PC-3 (cell line): ENCODE results near the gene IQCC. TPM values are rescaled to one million over a fixed set of nuclear protein-coding genes. Genes with fewer than 3 reads are reported as not detected.

Experiments used
- ATAC-seq: fragments of 200-7000 bp; cut with Tn5 transposase; 2 replicates; pipeline ENCODE4 v1.9.1; 2020; ENCODE audit warnings: mild to moderate bottlenecking, moderate library complexity
- BruUV-seq: library from RNA; stranded (reverse); fragments of 400-500 nt; replicated peaks from 2 replicates; lab custom pipeline; 2021; lab: Mats Ljungman, UMichigan
- CTCF ChIA-PET: fragments of 300-600 bp; sonication (Branson Sonifier 250); formaldehyde crosslinking; loops from one replicate; lab custom pipeline; 2022; ENCODE audit warnings: antibody characterized with exemption; lab: Charles Lee
- POLR2A ChIA-PET: fragments of 300-600 bp; sonication (Branson Sonifier 250); formaldehyde crosslinking; loops from one replicate; lab custom pipeline; 2022; ENCODE audit warnings: antibody characterized with exemption; ENCODE audit not compliant: unreplicated experiment; lab: Charles Lee
- DNase-seq: peaks from one replicate; pipeline ENCODE4 v3.0.0-alpha.2; 2015
- H2AFZ ChIP-seq: fragments of 300-600 bp; sonication (generic); 2 replicates; pipeline ENCODE4 v1.6.0; 2016; ENCODE audit warnings: antibody characterized with exemption, low read length
- H3F3A ChIP-seq: fragments of 300-600 bp; sonication (generic); one replicate; pipeline ENCODE4 v1.6.0; 2017; ENCODE audit warnings: antibody characterized with exemption, low read length, control low read depth, mild to moderate bottlenecking; ENCODE audit not compliant: unreplicated experiment
- H3K27ac ChIP-seq: fragments of 300-600 bp; sonication (generic); 2 replicates; pipeline ENCODE4 v1.5.1; 2016; ENCODE audit warnings: mild to moderate bottlenecking, low read length
- H3K27me3 ChIP-seq: fragments of 300-600 bp; sonication (generic); 2 replicates; pipeline ENCODE4 v1.6.1; 2016; ENCODE audit warnings: low read length, mixed read lengths
- H3K36me3 ChIP-seq: fragments of 300-600 bp; sonication (generic); 2 replicates; pipeline ENCODE4 v1.6.1; 2016; ENCODE audit warnings: low read depth, mixed run types, low read length, mixed read lengths
- H3K4me1 ChIP-seq: fragments of 300-600 bp; sonication (generic); 2 replicates; pipeline ENCODE4 v1.5.1; 2016; ENCODE audit warnings: low read length; ENCODE audit not compliant: insufficient read depth
- H3K4me2 ChIP-seq: fragments of 300-600 bp; sonication (generic); 2 replicates; pipeline ENCODE4 v1.6.0; 2016; ENCODE audit warnings: low read length
- H3K4me3 ChIP-seq: fragments of 300-600 bp; sonication (generic); 2 replicates; pipeline ENCODE4 v1.5.1; 2016; ENCODE audit warnings: mild to moderate bottlenecking, low read length, mixed read lengths
- H3K79me2 ChIP-seq: fragments of 300-600 bp; sonication (generic); 2 replicates; pipeline ENCODE4 v1.6.1; 2017; ENCODE audit warnings: low read length, mixed read lengths
- H3K9ac ChIP-seq: fragments of 300-600 bp; sonication (generic); 2 replicates; pipeline ENCODE4 v1.6.0; 2016; ENCODE audit warnings: mild to moderate bottlenecking, low read length
- H3K9me2 ChIP-seq: fragments of 300-600 bp; sonication (generic); replicated peaks from 2 replicates; pipeline ENCODE4 v1.6.1; 2016; ENCODE audit warnings: mixed run types, low read length, mixed read lengths
- H3K9me3 ChIP-seq: fragments of 300-600 bp; sonication (generic); 2 replicates; pipeline ENCODE4 v1.6.1; 2016; ENCODE audit warnings: low read length, mixed read lengths
- H4K20me1 ChIP-seq: fragments of 300-600 bp; sonication (generic); 2 replicates; pipeline ENCODE4 v1.6.1; 2016; ENCODE audit warnings: low read length, mixed read lengths
- EZH2 ChIP-seq: fragments of 300-600 bp; sonication (generic); IDR thresholded peaks from one replicate; pipeline ENCODE4 v1.6.1; 2017; ENCODE audit warnings: antibody characterized with exemption, mild to moderate bottlenecking, low read length; ENCODE audit not compliant: unreplicated experiment
- EZH2phosphoT487 ChIP-seq: fragments of 300-600 bp; sonication (generic); IDR thresholded peaks from 2 replicates; pipeline ENCODE4 v1.6.1; 2018; ENCODE audit warnings: mild to moderate bottlenecking, antibody characterized with exemption, low read length, borderline replicate concordance
- intact Hi-C: fragments of 100-400 bp; cut with micrococcal nuclease; formaldehyde crosslinking; loops from 2 replicates; pipeline ENCODE4 v1.9.0; 2023
- total RNA-seq: library from RNA; depleted of rRNA; stranded (reverse); fragments of >200 nt; gene quantifications from 2 replicates; pipeline ENCODE4 v1.2.3, GENCODE V29; 2014
- TF ChIP-seq, protein P1 (sequence below): fragments of 300-600 bp; sonication (generic); conservative IDR thresholded peaks from 2 replicates; pipeline ENCODE4 v1.5.1; 2017; ENCODE audit warnings: antibody characterized with exemption, low read depth, mild to moderate bottlenecking, low read length

The IQCC gene
- total RNA-seq, 1 experiment from 2014 or later = 8.5 TPM

GRCh38 chr1:32247983-32248889 is 42.8 kb downstream of the IQCC start:
- DNase-seq = peak; percentile 69
- ATAC-seq = peak; percentile 53
- H3K4me2 ChIP-seq = peak overlapping the region; percentile 41
- no peaks in the 10 kb centered on the region for H3K27me3 ChIP-seq
- peaks cover 16% of the 10 kb centered on the region; the same call in 1 of the 2 replicates for H3K4me1 ChIP-seq
- H3K9me3 ChIP-seq = no peaks in the 10 kb centered on the region
- no peaks in the 10 kb centered on the region for H3K79me2 ChIP-seq
- H4K20me1 ChIP-seq = no peaks in the 10 kb centered on the region
- no peaks in the 10 kb centered on the region for H3K9me2 ChIP-seq
- H3K4me3 ChIP-seq = peak overlapping the region; percentile 28; the same call in 1 of the 2 replicates
- no peak overlapping the region for H3K9ac ChIP-seq
- TF ChIP-seq, protein P1, sequence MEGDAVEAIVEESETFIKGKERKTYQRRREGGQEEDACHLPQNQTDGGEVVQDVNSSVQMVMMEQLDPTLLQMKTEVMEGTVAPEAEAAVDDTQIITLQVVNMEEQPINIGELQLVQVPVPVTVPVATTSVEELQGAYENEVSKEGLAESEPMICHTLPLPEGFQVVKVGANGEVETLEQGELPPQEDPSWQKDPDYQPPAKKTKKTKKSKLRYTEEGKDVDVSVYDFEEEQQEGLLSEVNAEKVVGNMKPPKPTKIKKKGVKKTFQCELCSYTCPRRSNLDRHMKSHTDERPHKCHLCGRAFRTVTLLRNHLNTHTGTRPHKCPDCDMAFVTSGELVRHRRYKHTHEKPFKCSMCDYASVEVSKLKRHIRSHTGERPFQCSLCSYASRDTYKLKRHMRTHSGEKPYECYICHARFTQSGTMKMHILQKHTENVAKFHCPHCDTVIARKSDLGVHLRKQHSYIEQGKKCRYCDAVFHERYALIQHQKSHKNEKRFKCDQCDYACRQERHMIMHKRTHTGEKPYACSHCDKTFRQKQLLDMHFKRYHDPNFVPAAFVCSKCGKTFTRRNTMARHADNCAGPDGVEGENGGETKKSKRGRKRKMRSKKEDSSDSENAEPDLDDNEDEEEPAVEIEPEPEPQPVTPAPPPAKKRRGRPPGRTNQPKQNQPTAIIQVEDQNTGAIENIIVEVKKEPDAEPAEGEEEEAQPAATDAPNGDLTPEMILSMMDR = peak; percentile 79
- no peak for TF ChIP-seq EZH2phosphoT487
- no peak for TF ChIP-seq EZH2
- peak overlapping the region; percentile 63 for H2AFZ ChIP-seq
- no peaks in the 10 kb centered on the region for H3K36me3 ChIP-seq
- no TSS peak for BruUV-seq
- ChIA-PET CTCF (interaction anchor here (0.6 to 1.7 kb wide), 3 partner anchors 32 to 68 kb away, joined by 4 to 13 read pairs (median 5); no protein-coding TSS in a partner anchor), POLR2A (interaction anchor here (0.9 kb wide), 1 partner anchor 69 kb away, joined by 7 read pairs; the partner anchor contains the start of gene TXLNA)
- H3F3A ChIP-seq = no peaks in the 10 kb centered on the region
- no peak overlapping the region for H3K27ac ChIP-seq
- intact Hi-C loops = no loop called here

DNA sequence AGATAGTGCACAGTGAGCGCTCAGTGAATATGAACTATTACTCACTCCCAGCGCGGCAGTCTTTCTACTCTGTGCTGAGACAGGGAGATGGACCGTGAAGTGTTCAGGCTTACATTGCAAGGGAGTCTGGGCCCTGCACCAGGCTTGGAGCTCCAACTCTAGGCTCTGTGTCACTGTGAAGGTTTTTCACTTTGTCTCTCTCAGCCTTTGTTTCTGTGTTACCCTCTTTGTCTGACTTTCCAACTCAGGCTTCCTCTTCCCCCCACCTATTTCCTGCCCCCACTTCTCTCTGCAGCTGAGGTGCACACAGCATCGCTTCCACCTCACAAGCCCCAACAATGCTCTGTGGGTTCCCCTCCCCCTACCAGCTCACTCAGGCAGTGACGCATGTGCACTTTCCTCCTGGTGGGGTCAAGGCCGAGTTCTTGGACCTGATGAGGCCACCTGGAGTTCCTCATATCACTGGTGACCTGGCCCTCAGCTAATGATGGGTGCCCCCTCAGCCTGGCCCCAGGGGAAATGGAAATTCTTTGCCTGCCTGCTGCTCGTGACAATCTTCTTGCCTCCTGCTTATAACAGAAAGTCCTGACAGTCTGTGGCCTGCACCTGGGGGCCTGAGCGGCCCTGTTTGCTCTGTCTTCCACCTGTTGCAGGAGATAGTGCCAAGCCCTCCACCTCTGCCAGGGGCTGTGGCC is 44.5 kb downstream of the IQCC start:
- intact Hi-C loops = no loop called here
- no peak for ATAC-seq

DNA sequence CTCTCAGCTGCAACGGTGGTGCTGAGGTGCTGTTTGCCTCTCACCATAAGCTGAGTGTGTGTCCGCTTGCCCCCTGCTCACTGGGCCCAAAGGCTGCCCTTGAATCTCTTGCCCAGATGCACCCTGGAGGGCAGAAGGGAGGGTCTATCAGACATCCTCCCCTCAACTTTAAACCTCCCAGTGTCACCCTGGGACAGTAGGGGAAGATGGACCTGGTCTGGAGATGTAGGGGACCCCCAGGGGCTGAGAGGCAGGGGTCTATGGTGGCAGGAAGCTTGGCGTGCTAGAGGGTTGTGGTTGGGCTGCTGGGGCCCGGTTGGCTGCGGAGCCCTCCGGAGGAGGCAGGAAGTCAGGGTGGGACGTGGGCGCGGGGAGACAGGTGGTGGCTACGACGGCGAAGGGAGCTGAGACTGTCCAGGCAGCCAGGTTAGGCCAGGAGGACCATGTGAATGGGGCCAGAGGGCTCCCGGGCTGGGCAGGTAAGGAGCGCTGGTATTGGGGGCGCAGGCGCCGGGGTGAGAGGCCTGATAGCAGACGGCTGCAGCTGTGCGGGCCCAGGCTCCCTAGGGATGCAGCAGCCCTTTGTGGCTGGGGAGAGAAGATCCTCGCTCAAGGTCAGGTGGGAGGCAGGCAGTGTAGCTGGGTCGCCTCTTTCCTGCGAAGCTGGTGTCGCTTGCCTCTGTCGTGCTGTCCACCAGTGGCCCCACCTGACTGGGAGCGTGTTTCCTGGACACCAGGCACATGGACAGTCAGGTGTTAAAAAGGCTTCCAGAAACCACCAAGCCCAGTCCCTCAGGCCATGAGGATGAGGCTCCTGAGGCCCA is 45.6 kb downstream of the IQCC start, which contains the start of gene LCK:
LCK (plus strand) TSS at position 373 of the 824 bp plus-strand sequence. CDS start 23,065 bp downstream, outside the sequence.
- BruUV-seq = no TSS peak
- TF ChIP-seq EZH2phosphoT487 (no peak), EZH2 (no peak)
- TF ChIP-seq, protein P1 = no peak
- ATAC-seq = no peak
- Histone ChIP-seq H3F3A (no peaks in the 10 kb centered on the region), H3K4me3 (no peak within 1 kb of the TSS), H3K9me3 (no peaks in the 10 kb centered on the region), H3K9ac (no peak within 1 kb of the TSS), H3K27me3 (no peaks in the 10 kb centered on the region), H3K4me2 (no peak within 1 kb of the TSS), H3K27ac (no peak within 1 kb of the TSS), H4K20me1 (no peaks in the 10 kb centered on the region), H2AFZ (no peak within 1 kb of the TSS), H3K36me3 (no peaks in the 10 kb centered on the region), H3K9me2 (no peaks in the 10 kb centered on the region), H3K79me2 (no peaks in the 10 kb centered on the region), H3K4me1 (peaks cover 16% of the 10 kb centered on the region; the same call in 1 of the 2 replicates)
- POLR2A ChIA-PET = no interaction called here
- intact Hi-C loops = no loop called here
- CTCF ChIA-PET = no interaction called here
- no peak for DNase-seq

More for the DNA sequence above, 44.5 kb downstream of the IQCC start:
- Histone ChIP-seq H3K27ac (no peak overlapping the region), H3K36me3 (no peaks in the 10 kb centered on the region), H3K9me2 (no peaks in the 10 kb centered on the region), H3K27me3 (no peaks in the 10 kb centered on the region), H3F3A (no peaks in the 10 kb centered on the region), H2AFZ (no peak overlapping the region), H3K4me2 (no peak overlapping the region), H4K20me1 (no peaks in the 10 kb centered on the region), H3K9ac (no peak overlapping the region), H3K4me3 (no peak overlapping the region), H3K4me1 (peaks cover 16% of the 10 kb centered on the region; the same call in 1 of the 2 replicates), H3K9me3 (no peaks in the 10 kb centered on the region), H3K79me2 (no peaks in the 10 kb centered on the region)
- no peak for TF ChIP-seq EZH2
- ChIA-PET CTCF (no interaction called here), POLR2A (no interaction called here)
- no TSS peak for BruUV-seq
- DNase-seq = no peak
